GM21447 (cell line): Measurements from ENCODE around the gene TPD52L2.

Source experiments
- ATAC-seq: cut with Tn5 transposase; IDR thresholded peaks from one replicate; pipeline ENCODE4 v1.9.1; 2021; ENCODE audit not compliant: unreplicated experiment

TPD52L2 gene

GRCh38 chr20:63930971-63931553 lies 66.0 kb downstream of the TPD52L2 start:
- no peak for ATAC-seq

GRCh38 chr20:63931735-63932134 lies 66.7 kb downstream of the TPD52L2 start:
- ATAC-seq, result no peak

DNA sequence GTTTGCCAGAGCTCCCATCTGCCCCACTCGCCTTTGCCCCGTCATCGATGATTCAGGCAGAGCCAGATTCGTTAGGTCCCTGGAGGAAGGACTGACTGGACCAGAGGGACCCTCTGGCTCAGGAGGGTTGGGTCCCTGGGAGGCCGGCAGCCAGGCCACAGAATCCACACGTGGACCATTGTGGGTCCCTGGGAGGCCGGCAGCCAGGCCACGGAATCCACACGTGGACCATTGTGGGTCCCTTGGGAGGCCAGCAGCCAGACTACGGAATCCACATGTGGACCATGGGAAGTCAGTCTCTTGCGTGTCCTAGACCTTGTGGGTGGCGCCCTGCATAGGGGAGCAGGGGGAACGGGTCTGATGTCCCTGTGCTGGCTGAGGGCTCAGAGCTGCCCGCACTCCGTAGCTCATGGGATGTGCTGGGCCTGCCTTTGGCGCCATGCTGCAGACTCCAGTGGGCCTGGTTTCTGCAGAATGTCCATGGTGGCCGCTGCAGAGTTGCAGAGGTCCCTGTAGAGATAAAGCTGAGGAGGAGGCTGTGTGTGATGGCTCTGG lies 67.6 kb downstream of the TPD52L2 start:
- ATAC-seq, result no peak

DNA sequence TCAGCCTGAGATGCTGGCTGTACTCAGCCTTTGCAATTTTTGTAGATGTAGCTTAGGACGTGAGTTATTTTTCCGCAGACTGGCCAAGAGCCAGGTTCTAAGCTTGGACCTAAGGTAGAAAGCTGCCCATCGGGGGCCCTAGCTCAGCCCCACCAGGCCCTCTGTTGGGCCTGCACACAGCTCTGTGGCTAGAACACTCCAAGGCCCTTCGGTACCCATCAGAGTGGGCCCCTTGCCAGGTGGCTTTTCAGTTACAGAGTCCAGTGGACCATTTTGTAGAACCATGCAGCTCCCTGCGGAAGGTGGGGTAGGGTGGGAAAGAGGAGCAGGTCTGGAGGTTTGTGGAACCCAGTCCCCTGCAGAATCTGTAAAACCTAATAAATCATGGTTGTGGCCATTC lies 68.6 kb downstream of the TPD52L2 start:
- no peak for ATAC-seq

- ATAC-seq, result no peak
These were observed 69.4 kb downstream of the TPD52L2 start for GRCh38 chr20:63934271-63935068.

DNA sequence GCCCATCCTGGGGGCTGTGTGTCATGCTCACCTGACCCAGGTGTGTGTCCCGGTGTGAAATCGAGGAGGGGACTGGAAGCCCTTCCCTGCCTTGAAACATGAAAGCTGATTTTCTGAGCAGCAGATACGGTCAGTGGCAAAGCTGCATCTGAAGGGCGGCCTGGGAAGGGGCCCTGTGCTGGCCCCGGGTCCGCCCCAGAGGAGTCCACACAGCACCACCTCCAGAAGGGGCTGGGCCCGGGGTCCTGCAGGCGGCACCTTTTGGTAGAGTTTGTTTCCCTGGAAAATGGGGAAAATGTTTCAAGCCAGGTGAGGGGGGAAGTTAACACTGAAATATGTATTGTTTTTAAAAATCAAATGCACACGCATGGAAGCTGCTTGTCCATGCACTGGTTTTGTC lies 70.4 kb downstream of the TPD52L2 start:
- no peak for ATAC-seq

DNA sequence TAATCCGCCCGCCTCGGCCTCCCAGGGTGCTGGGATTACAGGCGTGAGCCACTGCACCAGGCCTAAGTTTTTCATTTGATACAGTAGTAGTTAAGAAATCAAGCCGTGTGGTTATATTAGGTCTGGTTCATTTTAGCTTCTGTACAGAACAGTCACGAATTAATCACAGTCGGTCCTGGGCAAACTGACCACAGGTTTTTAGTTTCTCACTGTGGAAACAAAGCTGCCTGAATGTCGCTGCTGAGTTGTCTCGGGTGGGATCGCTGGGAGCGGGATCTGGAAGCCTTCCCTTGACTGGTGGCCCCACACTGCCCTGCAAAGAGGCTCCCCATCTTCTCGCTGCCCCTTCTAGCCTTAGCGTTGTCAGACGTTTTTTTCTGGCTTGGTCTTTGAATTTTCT lies 72.5 kb downstream of the TPD52L2 start:
- no peak for ATAC-seq

GRCh38 chr20:63939061-63939935 lies 74.2 kb downstream of the TPD52L2 start:
- no peak for ATAC-seq

GRCh38 chr20:63940071-63940471 lies 75.0 kb downstream of the TPD52L2 start:
- ATAC-seq, result no peak

GRCh38 chr20:63940472-63941266 lies 75.6 kb downstream of the TPD52L2 start:
- ATAC-seq, result no peak
